HG03097 (cell line): ENCODE data around the gene PLPPR4.
"Not testable (repeated sequence)": the region's sequence is repeated elsewhere in the genome, so short reads cannot be mapped to it uniquely, and the experiment has no call there.

Experiments used
- ATAC-seq: cut with Tn5 transposase; IDR thresholded peaks from one replicate; pipeline ENCODE4 v1.9.1; 2021; ENCODE audit not compliant: unreplicated experiment, low FRiP score

PLPPR4 gene

GRCh38 chr1:99265124-99265523 lies 832 bp downstream of the PLPPR4 start:
- ATAC-seq, result no peak

GRCh38 chr1:99266726-99267125 lies 2.4 kb downstream of the PLPPR4 start:
- ATAC-seq, result no peak

GRCh38 chr1:99268021-99268420 lies 3.7 kb downstream of the PLPPR4 start:
- ATAC-seq, result no peak

GRCh38 chr1:99269321-99269720 lies 5.0 kb downstream of the PLPPR4 start:
- no peak for ATAC-seq

GRCh38 chr1:99270646-99271045 lies 6.4 kb downstream of the PLPPR4 start:
- ATAC-seq, result no peak

GRCh38 chr1:99271249-99271648 lies 7.0 kb downstream of the PLPPR4 start:
- ATAC-seq, result no peak

- ATAC-seq, result no peak
Measured at GRCh38 chr1:99277066-99277465, 12.8 kb downstream of the PLPPR4 start.

- ATAC-seq, result no peak
Measured at GRCh38 chr1:99279525-99279924, 15.2 kb downstream of the PLPPR4 start.

- no peak for ATAC-seq
Measured at GRCh38 chr1:99281105-99281504, 16.8 kb downstream of the PLPPR4 start.

GRCh38 chr1:99282536-99282935 lies 18.2 kb downstream of the PLPPR4 start:
- no peak for ATAC-seq

GRCh38 chr1:99283521-99283920 lies 19.2 kb downstream of the PLPPR4 start:
- ATAC-seq, result not testable (repeated sequence)

GRCh38 chr1:99292886-99293285 lies 28.6 kb downstream of the PLPPR4 start:
- ATAC-seq, result no peak

GRCh38 chr1:99297923-99298322 lies 33.6 kb downstream of the PLPPR4 start:
- ATAC-seq, result no peak

- ATAC-seq, result no peak
Measured at GRCh38 chr1:99304725-99305282, 40.5 kb downstream of the PLPPR4 start.

- ATAC-seq, result no peak
Measured at GRCh38 chr1:99305626-99306025, 41.3 kb downstream of the PLPPR4 start.

- ATAC-seq, result no peak
Measured at GRCh38 chr1:99306056-99306455, 41.8 kb downstream of the PLPPR4 start.

- no peak for ATAC-seq
Measured at GRCh38 chr1:99306644-99307043, 42.4 kb downstream of the PLPPR4 start.

- no peak for ATAC-seq
Measured at GRCh38 chr1:99315305-99315704, 51.0 kb downstream of the PLPPR4 start.

- ATAC-seq, result no peak
Measured at GRCh38 chr1:99326215-99326949, 62.1 kb downstream of the PLPPR4 start.

- ATAC-seq, result no peak
Measured at GRCh38 chr1:99327357-99327756, 63.1 kb downstream of the PLPPR4 start.

GRCh38 chr1:99328171-99328570 lies 63.9 kb downstream of the PLPPR4 start:
- ATAC-seq, result no peak

- ATAC-seq, result no peak
Measured at GRCh38 chr1:99331083-99331482, 66.8 kb downstream of the PLPPR4 start.
